Neural cell (in vitro differentiated cells): Measurements from ENCODE around the gene FBXL17. TPM values are rescaled to one million over a fixed set of nuclear protein-coding genes. Genes with fewer than 3 reads are reported as not detected.

Source experiments
- H2AFZ ChIP-seq: fragments of 200-600, 300-800 bp; sonication (generic), shearing (Covaris generic); 2 replicates; pipeline ENCODE4 v1.6.0; 2014; ENCODE audit warnings: low read depth, mild to moderate bottlenecking, antibody characterized with exemption, low read length, moderate library complexity
- H3F3A ChIP-seq: fragments of 200-600 bp; shearing (Covaris generic); 2 replicates; pipeline ENCODE4 v1.6.1; 2016; ENCODE audit warnings: mild to moderate bottlenecking, moderate library complexity, mixed read lengths, antibody characterized with exemption, low read length; ENCODE audit not compliant: insufficient read depth, poor library complexity, severe bottlenecking
- H3K27ac ChIP-seq: fragments of 200-600, 300-800 bp; sonication (generic), shearing (Covaris generic); 2 replicates; pipeline ENCODE4 v1.5.1; 2014; ENCODE audit warnings: mild to moderate bottlenecking, low read length, moderate library complexity
- H3K27me3 ChIP-seq: fragments of 300-800, 200-600 bp; sonication (generic), shearing (Covaris generic); 2 replicates; pipeline ENCODE4 v1.6.0; 2014; ENCODE audit warnings: mild to moderate bottlenecking, low read depth, low read length, moderate library complexity; ENCODE audit not compliant: insufficient read depth
- H3K36me3 ChIP-seq: fragments of 300-800, 200-600 bp; sonication (generic), shearing (Covaris generic); 2 replicates; pipeline ENCODE4 v1.5.1; 2014; ENCODE audit warnings: mild to moderate bottlenecking, antibody characterized with exemption, low read length, moderate library complexity; ENCODE audit not compliant: insufficient read depth
- H3K4me2 ChIP-seq: fragments of 300-800, 200-600 bp; sonication (generic), shearing (Covaris generic); 2 replicates; pipeline ENCODE4 v1.6.0; 2014; ENCODE audit warnings: mild to moderate bottlenecking, low read length
- H3K4me3 ChIP-seq: fragments of 300-800, 200-600 bp; sonication (generic), shearing (Covaris generic); 2 replicates; pipeline ENCODE4 v1.5.1; 2014; ENCODE audit warnings: mild to moderate bottlenecking, low read length, moderate library complexity
- H3K79me2 ChIP-seq: fragments of 200-600 bp; shearing (Covaris generic); replicated peaks from 2 replicates; pipeline ENCODE4 v1.6.0; 2014; ENCODE audit warnings: mild to moderate bottlenecking, low read length, moderate library complexity; ENCODE audit not compliant: insufficient read depth
- H3K9ac ChIP-seq: fragments of 300-800, 200-600 bp; sonication (generic), shearing (Covaris generic); 2 replicates; pipeline ENCODE4 v1.6.1; 2016; ENCODE audit warnings: mild to moderate bottlenecking, low read length, mixed read lengths
- H3K9me2 ChIP-seq: fragments of 200-600 bp; shearing (Covaris generic); 2 replicates; pipeline ENCODE4 v1.6.1; 2016; ENCODE audit warnings: mild to moderate bottlenecking, low read length, mixed read lengths; ENCODE audit not compliant: insufficient read depth
- H3K9me3 ChIP-seq: fragments of 200-600, 300-800 bp; sonication (generic), shearing (Covaris generic); 2 replicates; pipeline ENCODE4 v1.6.1; 2016; ENCODE audit warnings: mild to moderate bottlenecking, mixed run types, low read length, moderate library complexity, mixed read lengths
- H4K20me1 ChIP-seq: fragments of 200-600 bp; shearing (Covaris generic); 2 replicates; pipeline ENCODE4 v1.6.1; 2016; ENCODE audit warnings: mild to moderate bottlenecking, mixed run types; ENCODE audit not compliant: insufficient read depth
- EP300 ChIP-seq: fragments of 450-650 bp; conservative IDR thresholded peaks from 2 replicates; pipeline ENCODE4 v1.6.1; 2014; ENCODE audit warnings: antibody characterized with exemption, mild to moderate bottlenecking, moderate library complexity; ENCODE audit not compliant: poor library complexity, severe bottlenecking
- EZH2 ChIP-seq: fragments of 200-600, 300-800 bp; shearing (Covaris generic), sonication (generic); IDR thresholded peaks from 2 replicates; pipeline ENCODE4 v1.6.1; 2014; ENCODE audit warnings: antibody characterized with exemption, low read length, borderline replicate concordance, mild to moderate bottlenecking; ENCODE audit not compliant: insufficient read depth, poor library complexity, severe bottlenecking
- POLR2AphosphoS5 ChIP-seq: IDR thresholded peaks from 2 replicates; pipeline ENCODE4 v1.6.1; 2012
- RAD21 ChIP-seq: fragments of 450-650 bp; conservative IDR thresholded peaks from 2 replicates; pipeline ENCODE4 v1.6.1; 2014; ENCODE audit warnings: antibody characterized with exemption, mild to moderate bottlenecking, moderate library complexity
- REST ChIP-seq: IDR thresholded peaks from 2 replicates; pipeline ENCODE4 v1.6.1; 2012; ENCODE audit warnings: borderline replicate concordance
- SMC3 ChIP-seq: fragments of 450-650 bp; conservative IDR thresholded peaks from 2 replicates; pipeline ENCODE4 v1.6.1; 2014; ENCODE audit warnings: antibody characterized with exemption, mild to moderate bottlenecking, moderate library complexity; ENCODE audit not compliant: poor library complexity
- TAF1 ChIP-seq: IDR thresholded peaks from 2 replicates; pipeline ENCODE4 v1.6.1; 2012; ENCODE audit warnings: low read depth
- polyA plus RNA-seq: library from polyadenylated mRNA; depleted of rRNA; stranded (reverse); fragments of >200 nt; gene quantifications from 2 replicates; pipeline ENCODE4 v1.2.3, GENCODE V29; 2014

The FBXL17 gene
- polyA plus RNA-seq, 1 donor from 2014 or later, result 19.6 TPM

- H4K20me1 ChIP-seq, result no peaks in the 10 kb centered on the region
- no peaks in the 10 kb centered on the region for H3K9me3 ChIP-seq
- TF ChIP-seq EP300, result no peak
- no peak for TF ChIP-seq RAD21
- TF ChIP-seq SMC3, result no peak
- no peak for TF ChIP-seq EZH2
- TF ChIP-seq POLR2AphosphoS5, result no peak
- TF ChIP-seq TAF1, result no peak
- no peak for TF ChIP-seq REST
- no peak overlapping the region for H3K4me2 ChIP-seq
- no peaks in the 10 kb centered on the region for H3F3A ChIP-seq
- no peak overlapping the region for H2AFZ ChIP-seq
- no peak overlapping the region for H3K9ac ChIP-seq
- no peaks in the 10 kb centered on the region for H3K27me3 ChIP-seq
- no peaks in the 10 kb centered on the region for H3K9me2 ChIP-seq
- H3K36me3 ChIP-seq, result no peaks in the 10 kb centered on the region
- no peak overlapping the region for H3K4me3 ChIP-seq
- no peaks in the 10 kb centered on the region for H3K79me2 ChIP-seq
- H3K27ac ChIP-seq, result no peak overlapping the region
These were observed 551.1 kb downstream of the FBXL17 start for GRCh38 chr5:107830750-107831149.

- TF ChIP-seq REST, result no peak
- H3K9ac ChIP-seq, result no peak overlapping the region
- H3K9me2 ChIP-seq, result no peaks in the 10 kb centered on the region
These were observed 555.4 kb downstream of the FBXL17 start for GRCh38 chr5:107826311-107827000.

More at GRCh38 chr5:107826311-107827000, 555.4 kb downstream of the FBXL17 start:
- Histone ChIP-seq H3K4me2 (no peak overlapping the region), H3K36me3 (no peaks in the 10 kb centered on the region), H3K27ac (no peak overlapping the region), H3F3A (no peaks in the 10 kb centered on the region), H2AFZ (no peak overlapping the region), H3K27me3 (no peaks in the 10 kb centered on the region), H4K20me1 (no peaks in the 10 kb centered on the region), H3K4me3 (no peak overlapping the region), H3K79me2 (no peaks in the 10 kb centered on the region), H3K9me3 (no peaks in the 10 kb centered on the region)
